Measurements from ENCODE around the gene ATAD3C. TPM values are rescaled to one million over a fixed set of nuclear protein-coding genes. Genes with fewer than 3 reads are reported as not detected.
"Not testable (repeated sequence)": the region's sequence is repeated elsewhere in the genome, so short reads cannot be mapped to it uniquely, and the experiment has no call there.

ATAD3C gene
- polyA plus RNA-seq, 1 donor from 2014 or later = 6.2 TPM

- H3K27me3 Mint-ChIP-seq = no peaks in the 10 kb centered on the region
- H3K4me3 Mint-ChIP-seq = no peak overlapping the region
- H3K36me3 Mint-ChIP-seq = peaks cover 6% of the 10 kb centered on the region
- H3K4me1 Mint-ChIP-seq = peaks cover 0 to 1% (median 0%) of the 10 kb centered on the region in 3 donors
- no peak overlapping the region for H3K27ac Mint-ChIP-seq
- no peaks in the 10 kb centered on the region for H3K9me3 Mint-ChIP-seq
These were observed 34.2 kb downstream of the ATAD3C start for GRCh38 chr1:1483714-1484113.

GRCh38 chr1:1484976-1485750 lies 35.7 kb downstream of the ATAD3C start:
- H3K36me3 Mint-ChIP-seq, H3K9me3 Mint-ChIP-seq, H3K4me1 Mint-ChIP-seq, H3K27ac Mint-ChIP-seq, H3K4me3 Mint-ChIP-seq, H3K27me3 Mint-ChIP-seq: not testable (repeated sequence)

- H3K27ac Mint-ChIP-seq, H3K27me3 Mint-ChIP-seq, H3K9me3 Mint-ChIP-seq, H3K4me1 Mint-ChIP-seq, H3K36me3 Mint-ChIP-seq, H3K4me3 Mint-ChIP-seq: not testable (repeated sequence)
These were observed 36.3 kb downstream of the ATAD3C start for GRCh38 chr1:1485755-1486317.

- Mint-ChIP-seq H3K4me3 (no peak overlapping the region), H3K9me3 (peaks cover 0 to 2% (median 0%) of the 10 kb centered on the region in 3 donors), H3K27me3 (no peaks in the 10 kb centered on the region), H3K27ac (peak overlapping the region in 1 of 3 donors; percentile 57), H3K4me1 (no peaks in the 10 kb centered on the region), H3K36me3 (peaks cover 7% of the 10 kb centered on the region)
These were observed 38.2 kb downstream of the ATAD3C start for GRCh38 chr1:1487701-1488100.

GRCh38 chr1:1489231-1489630 lies 39.7 kb downstream of the ATAD3C start:
- H3K9me3 Mint-ChIP-seq = peaks cover 3 to 4% (median 3%) of the 10 kb centered on the region in 3 donors
- no peaks in the 10 kb centered on the region for H3K27me3 Mint-ChIP-seq
- peaks cover 14% of the 10 kb centered on the region for H3K36me3 Mint-ChIP-seq
- H3K4me1 Mint-ChIP-seq = no peaks in the 10 kb centered on the region
- H3K27ac Mint-ChIP-seq = no peak overlapping the region
- H3K4me3 Mint-ChIP-seq = no peak overlapping the region

GRCh38 chr1:1489861-1490260 lies 40.4 kb downstream of the ATAD3C start:
- Mint-ChIP-seq H3K27ac (no peak overlapping the region), H3K9me3 (peaks cover 3 to 4% (median 3%) of the 10 kb centered on the region in 3 donors), H3K36me3 (peaks cover 14% of the 10 kb centered on the region), H3K27me3 (no peaks in the 10 kb centered on the region), H3K4me3 (no peak overlapping the region), H3K4me1 (no peaks in the 10 kb centered on the region)

GRCh38 chr1:1490633-1491230 lies 41.2 kb downstream of the ATAD3C start:
- peaks cover 3 to 4% (median 3%) of the 10 kb centered on the region in 3 donors for H3K9me3 Mint-ChIP-seq

GRCh38 chr1:1491601-1492000 lies 42.1 kb downstream of the ATAD3C start:
- no peaks in the 10 kb centered on the region for H3K27me3 Mint-ChIP-seq
- H3K27ac Mint-ChIP-seq = no peak overlapping the region
- peaks cover 14% of the 10 kb centered on the region for H3K36me3 Mint-ChIP-seq

More at GRCh38 chr1:1490633-1491230, 41.2 kb downstream of the ATAD3C start:
- Mint-ChIP-seq H3K27me3 (no peaks in the 10 kb centered on the region), H3K27ac (no peak overlapping the region), H3K36me3 (peaks cover 14% of the 10 kb centered on the region), H3K4me3 (no peak overlapping the region), H3K4me1 (no peaks in the 10 kb centered on the region)

GRCh38 chr1:1494311-1494710 lies 44.8 kb downstream of the ATAD3C start:
- peaks cover 14% of the 10 kb centered on the region for H3K36me3 Mint-ChIP-seq
- H3K27ac Mint-ChIP-seq, H3K9me3 Mint-ChIP-seq, H3K27me3 Mint-ChIP-seq, H3K4me3 Mint-ChIP-seq, H3K4me1 Mint-ChIP-seq: not testable (repeated sequence)

More at GRCh38 chr1:1491601-1492000, 42.1 kb downstream of the ATAD3C start:
- Mint-ChIP-seq H3K4me1 (no peaks in the 10 kb centered on the region), H3K4me3 (no peak overlapping the region), H3K9me3 (peaks cover 3 to 4% (median 3%) of the 10 kb centered on the region in 3 donors)

- not testable (repeated sequence) for H3K9me3 Mint-ChIP-seq
These were observed 46.0 kb downstream of the ATAD3C start for GRCh38 chr1:1495461-1495975.

GRCh38 chr1:1504777-1505365 lies 55.4 kb downstream of the ATAD3C start:
- not testable (repeated sequence) for H3K9me3 Mint-ChIP-seq, H3K27me3 Mint-ChIP-seq, H3K36me3 Mint-ChIP-seq
- H3K27ac Mint-ChIP-seq = peak overlapping the region; percentile 90 to 95 (median 95)
- peak overlapping the region; percentile 87 to 97 (median 92) for H3K4me3 Mint-ChIP-seq
- H3K4me1 Mint-ChIP-seq = peaks cover 6 to 15% (median 6%) of the 10 kb centered on the region in 3 donors

More at GRCh38 chr1:1495461-1495975, 46.0 kb downstream of the ATAD3C start:
- H3K27ac Mint-ChIP-seq, H3K27me3 Mint-ChIP-seq, H3K4me1 Mint-ChIP-seq, H3K4me3 Mint-ChIP-seq: not testable (repeated sequence)
- H3K36me3 Mint-ChIP-seq = peaks cover 14% of the 10 kb centered on the region

- not testable (repeated sequence) for H3K9me3 Mint-ChIP-seq, H3K36me3 Mint-ChIP-seq, H3K27me3 Mint-ChIP-seq
- Mint-ChIP-seq H3K27ac (peak overlapping the region; percentile 90 to 95 (median 95)), H3K4me3 (peak overlapping the region; percentile 87 to 97 (median 92)), H3K4me1 (peaks cover 6 to 15% (median 6%) of the 10 kb centered on the region in 3 donors)
These were observed 55.9 kb downstream of the ATAD3C start for GRCh38 chr1:1505366-1505798.

- H3K27me3 Mint-ChIP-seq = not testable (repeated sequence)
These were observed 56.3 kb downstream of the ATAD3C start for GRCh38 chr1:1505801-1506200.

GRCh38 chr1:1507305-1507704 lies 57.8 kb downstream of the ATAD3C start:
- peak overlapping the region in 1 of 4 donors; percentile 27 for H3K4me3 Mint-ChIP-seq
- no peaks in the 10 kb centered on the region for H3K27me3 Mint-ChIP-seq

More at GRCh38 chr1:1505801-1506200, 56.3 kb downstream of the ATAD3C start:
- not testable (repeated sequence) for H3K9me3 Mint-ChIP-seq, H3K36me3 Mint-ChIP-seq
- Mint-ChIP-seq H3K4me3 (peak overlapping the region; percentile 87 to 97 (median 92)), H3K4me1 (peaks cover 6 to 16% (median 7%) of the 10 kb centered on the region in 3 donors), H3K27ac (peak overlapping the region; percentile 90 to 95 (median 91))

More at GRCh38 chr1:1507305-1507704, 57.8 kb downstream of the ATAD3C start:
- Mint-ChIP-seq H3K4me1 (peaks cover 11 to 20% (median 12%) of the 10 kb centered on the region in 3 donors), H3K27ac (peak overlapping the region in 1 of 3 donors; percentile 12), H3K36me3 (no peaks in the 10 kb centered on the region), H3K9me3 (no peaks in the 10 kb centered on the region)

Measured in IgD-negative memory B cell (primary cell).